Measurements from ENCODE around the gene FBXO10. TPM values are rescaled to one million over a fixed set of nuclear protein-coding genes. Genes with fewer than 3 reads are reported as not detected.

The FBXO10 gene
- total RNA-seq (2021; ENCODE audit: unreplicated experiment), result 5.3 TPM
- 4.8 and 5.6 TPM in 2 replicates for polyA plus RNA-seq (2012)
- percentile 43 among the genes with signal in this experiment for Bru-seq, nascent RNA
- BruChase-seq, experiment 1, labeled RNA remaining after a 6-hour chase, result percentile 67 among the genes with signal in this experiment
- percentile 61 among the genes with signal in this experiment for BruChase-seq, experiment 2, labeled RNA remaining after a 2-hour chase
- long read RNA-seq, partial matches to known transcripts, result 0 of 2 reads
- long read RNA-seq, other reads (novel, unspliced or antisense), result 2 of 2 reads

GRCh38 chr9:37575921-37576721 lies at the start of gene FBXO10:
Gene FBXO10 (minus strand): TSS chr9:37576380. CDS start chr9:37541768, 34,612 bp downstream.
- POLR2A ChIA-PET, result no interaction called here
- TF ChIP-seq CEBPB (IDR thresholded peaks at IDR 0.05; ENCODE audit: low read depth) (no peak), CTCF (IDR thresholded peaks at IDR 0.05 in 2 of 3, conservative IDR thresholded peaks at IDR 0.05 in 1 of 3; ENCODE audit: borderline replicate concordance in 1 of 3, insufficient read depth in 1 of 3, low read depth in 2 of 3, low read length in 2 of 3) (no peak), REST (IDR thresholded peaks at IDR 0.05; ENCODE audit: low read depth) (no peak), SP1 (IDR thresholded peaks at IDR 0.05; ENCODE audit: low read depth) (no peak), SIN3A (IDR thresholded peaks at IDR 0.05; ENCODE audit: low read depth) (no peak)
- no peak within 1 kb of the TSS for H3K4me3 ChIP-seq (replicated peaks in 1 of 2; ENCODE audit: low read depth in 1 of 2, low read length in 2 of 2)

More at GRCh38 chr9:37575921-37576721, at the start of gene FBXO10:
- Histone ChIP-seq H4K20me1 (ENCODE audit: insufficient read depth) (peaks cover 8% of the 10 kb centered on the region; the same call in 1 of the 2 replicates), H3K79me2 (ENCODE audit: insufficient read depth, low read length) (peaks cover 75% of the 10 kb centered on the region), H3K27me3 (ENCODE audit: insufficient read depth, low read length) (no peaks in the 10 kb centered on the region), H3K4me1 (ENCODE audit: control insufficient read depth in 1 of 2, insufficient read depth in 2 of 2, low read length in 2 of 2) (no peaks in the 10 kb centered on the region), H3K9ac (ENCODE audit: low read length) (no peak within 1 kb of the TSS), H3K4me2 (ENCODE audit: low read length) (no peak within 1 kb of the TSS), H3K9me3 (ENCODE audit: control insufficient read depth in 1 of 2, insufficient read depth in 1 of 2, low read depth in 1 of 2, low read length in 2 of 2) (no peaks in the 10 kb centered on the region), H2AFZ (ENCODE audit: low read depth, low read length, poor library complexity, severe bottlenecking) (no peak within 1 kb of the TSS), H3K36me3 (ENCODE audit: control insufficient read depth in 1 of 2, insufficient read depth in 2 of 2, low read length in 2 of 2) (peaks cover 10 to 12% of the 10 kb centered on the region in 2 experiments; a peak in 3 of 4 replicates), H3K9me2 (ENCODE audit: insufficient read depth) (no peaks in the 10 kb centered on the region), H3K27ac (ENCODE audit: low read depth, low read length) (no peak within 1 kb of the TSS)
- CTCF ChIA-PET, result no interaction called here
- no peak for DNase-seq (ENCODE audit: low read depth, low spot score)
- RAD21 ChIA-PET (ENCODE audit: low non-redundant PET in 1 of 2, low total read pairs in 2 of 2, uncharacterized antibody in 2 of 2, unreplicated experiment in 2 of 2), result no interaction called here
- no TSS peak for BruUV-seq (replicated peaks)
- intact Hi-C loops (cut with micrococcal nuclease), result no loop called here
- ATAC-seq, result no peak
